HS-27A (cell line): ENCODE measurements around the gene PAMR1.

ENCODE experiments used
- DNase-seq: peaks from one replicate; pipeline ENCODE4 v3.0.0-alpha.2; 2012; ENCODE audit warnings: low read depth, missing footprints

The PAMR1 gene

GRCh38 chr11:35500744-35501143 is 24.7 kb downstream of the PAMR1 start:
- no peak for DNase-seq

GRCh38 chr11:35496416-35496815 is 29.0 kb downstream of the PAMR1 start:
- DNase-seq: no peak

- no peak for DNase-seq
These were observed 30.4 kb downstream of the PAMR1 start for GRCh38 chr11:35494957-35495490.

GRCh38 chr11:35491231-35491871 is 34.1 kb downstream of the PAMR1 start:
- DNase-seq: peak; percentile 90

GRCh38 chr11:35488117-35488516 is 37.3 kb downstream of the PAMR1 start:
- DNase-seq: no peak

GRCh38 chr11:35487532-35488078 is 37.8 kb downstream of the PAMR1 start:
- no peak for DNase-seq

GRCh38 chr11:35486934-35487333 is 38.5 kb downstream of the PAMR1 start:
- no peak for DNase-seq

- DNase-seq: no peak
These were observed 39.0 kb downstream of the PAMR1 start for GRCh38 chr11:35486446-35486845.

GRCh38 chr11:35485656-35486322 is 39.6 kb downstream of the PAMR1 start:
- DNase-seq: peak; percentile 79

- peak; percentile 94 for DNase-seq
These were observed 41.0 kb downstream of the PAMR1 start for GRCh38 chr11:35484435-35484834.

- peak; percentile 73 for DNase-seq
These were observed 42.1 kb downstream of the PAMR1 start for GRCh38 chr11:35483131-35483820.

- no peak for DNase-seq
These were observed 45.7 kb downstream of the PAMR1 start for GRCh38 chr11:35479731-35480130.

- DNase-seq: no peak
These were observed 46.8 kb downstream of the PAMR1 start for GRCh38 chr11:35478471-35479091.

GRCh38 chr11:35477901-35478300 is 47.5 kb downstream of the PAMR1 start:
- DNase-seq: no peak

GRCh38 chr11:35474688-35475087 is 50.7 kb downstream of the PAMR1 start:
- DNase-seq: no peak

GRCh38 chr11:35473795-35474374 is 51.5 kb downstream of the PAMR1 start:
- DNase-seq: no peak

- no peak for DNase-seq
These were observed 54.8 kb downstream of the PAMR1 start for GRCh38 chr11:35470616-35471015.

GRCh38 chr11:35466058-35466457 is 59.4 kb downstream of the PAMR1 start:
- no peak for DNase-seq

GRCh38 chr11:35464308-35464707 is 61.1 kb downstream of the PAMR1 start:
- no peak for DNase-seq

GRCh38 chr11:35463331-35463751 is 62.1 kb downstream of the PAMR1 start:
- no peak for DNase-seq

- DNase-seq: no peak
These were observed 63.4 kb downstream of the PAMR1 start for GRCh38 chr11:35461917-35462538.
